A549 (cell line): ENCODE results near the gene KRTAP12-2.
"Not testable (repeated sequence)": the region's sequence is repeated elsewhere in the genome, so short reads cannot be mapped to it uniquely, and the experiment has no call there.

Source experiments
- JUN ChIP-seq, 2 experiments: fragments of >200 bp; sonication (Bioruptor Twin); formaldehyde crosslinking; IDR thresholded peaks; 2 replicates in 1 of 2; 3 replicates in 1 of 2; pipeline ENCODE4 v1.6.1; 2016 to 2017
- POLR2A ChIP-seq: IDR thresholded peaks from 2 replicates; pipeline ENCODE4 v1.6.1; 2012; ENCODE audit warnings: mild to moderate bottlenecking, low read length
- SMC3 ChIP-seq: fragments of >200 bp; sonication (Bioruptor Twin); formaldehyde crosslinking; IDR thresholded peaks from 3 replicates; pipeline ENCODE4 v1.6.1; 2018; ENCODE audit warnings: inconsistent platforms
- TF ChIP-seq, protein P1 (sequence below): fragments of >200 bp; sonication (Bioruptor Twin); formaldehyde crosslinking; IDR thresholded peaks from 3 replicates; pipeline ENCODE4 v1.5.1; 2016

DNA sequence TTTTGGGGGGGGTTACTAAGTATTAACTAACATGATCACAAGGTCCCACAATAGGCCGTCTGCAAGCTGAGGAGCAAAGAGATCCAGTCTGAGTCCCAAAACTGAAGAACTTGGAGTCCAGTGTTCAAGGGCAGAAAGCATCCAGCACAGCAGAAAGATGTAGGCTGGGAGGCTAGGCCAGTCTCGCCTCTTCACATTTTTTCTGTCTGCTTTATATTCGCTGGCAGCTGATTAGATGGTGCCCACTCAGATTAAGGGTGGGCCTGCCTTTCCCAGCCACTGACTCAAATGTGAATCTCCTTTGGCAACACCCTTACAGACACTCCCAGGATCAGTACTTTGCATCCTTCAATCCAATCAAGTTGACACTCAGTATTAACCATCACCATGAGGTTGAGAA is 23.0 kb upstream of the KRTAP12-2 start:
- TF ChIP-seq, protein P1, sequence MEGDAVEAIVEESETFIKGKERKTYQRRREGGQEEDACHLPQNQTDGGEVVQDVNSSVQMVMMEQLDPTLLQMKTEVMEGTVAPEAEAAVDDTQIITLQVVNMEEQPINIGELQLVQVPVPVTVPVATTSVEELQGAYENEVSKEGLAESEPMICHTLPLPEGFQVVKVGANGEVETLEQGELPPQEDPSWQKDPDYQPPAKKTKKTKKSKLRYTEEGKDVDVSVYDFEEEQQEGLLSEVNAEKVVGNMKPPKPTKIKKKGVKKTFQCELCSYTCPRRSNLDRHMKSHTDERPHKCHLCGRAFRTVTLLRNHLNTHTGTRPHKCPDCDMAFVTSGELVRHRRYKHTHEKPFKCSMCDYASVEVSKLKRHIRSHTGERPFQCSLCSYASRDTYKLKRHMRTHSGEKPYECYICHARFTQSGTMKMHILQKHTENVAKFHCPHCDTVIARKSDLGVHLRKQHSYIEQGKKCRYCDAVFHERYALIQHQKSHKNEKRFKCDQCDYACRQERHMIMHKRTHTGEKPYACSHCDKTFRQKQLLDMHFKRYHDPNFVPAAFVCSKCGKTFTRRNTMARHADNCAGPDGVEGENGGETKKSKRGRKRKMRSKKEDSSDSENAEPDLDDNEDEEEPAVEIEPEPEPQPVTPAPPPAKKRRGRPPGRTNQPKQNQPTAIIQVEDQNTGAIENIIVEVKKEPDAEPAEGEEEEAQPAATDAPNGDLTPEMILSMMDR, result not testable (repeated sequence)
- TF ChIP-seq POLR2A; JUN (IDR thresholded peaks at IDR 0.05); SMC3: not testable (repeated sequence)
